Vagina (tissue), 2 donors: ENCODE measurements around the gene CDKN2B-AS1.

Experiments used
- POLR2A ChIP-seq, 2 donors: fragments of 450-650 bp; IDR thresholded peaks; one replicate each; pipeline ENCODE4 v1.6.1; 2017; ENCODE audit warnings: antibody characterized with exemption in 2 of 2, mild to moderate bottlenecking in 2 of 2, moderate library complexity in 2 of 2
- POLR2AphosphoS5 ChIP-seq, 2 donors: sonication (generic); formaldehyde crosslinking; IDR thresholded peaks; one replicate each; pipeline ENCODE4 v1.9.0; 2017; ENCODE audit warnings: antibody characterized with exemption in 2 of 2, mild to moderate bottlenecking in 2 of 2, low read depth in 1 of 2; ENCODE audit not compliant: insufficient read depth in 1 of 2
- TF ChIP-seq, protein P1 (sequence below), 3 experiments: fragments of 450-650 bp in 2 of 3; fragments of 200-600 bp in 1 of 3; sonication (generic) in 1 of 3; IDR thresholded peaks; one replicate each; pipeline ENCODE4 v1.5.1; 2017 to 2019; ENCODE audit warnings: antibody characterized with exemption in 3 of 3, mild to moderate bottlenecking in 2 of 3, moderate library complexity in 2 of 3

DNA sequence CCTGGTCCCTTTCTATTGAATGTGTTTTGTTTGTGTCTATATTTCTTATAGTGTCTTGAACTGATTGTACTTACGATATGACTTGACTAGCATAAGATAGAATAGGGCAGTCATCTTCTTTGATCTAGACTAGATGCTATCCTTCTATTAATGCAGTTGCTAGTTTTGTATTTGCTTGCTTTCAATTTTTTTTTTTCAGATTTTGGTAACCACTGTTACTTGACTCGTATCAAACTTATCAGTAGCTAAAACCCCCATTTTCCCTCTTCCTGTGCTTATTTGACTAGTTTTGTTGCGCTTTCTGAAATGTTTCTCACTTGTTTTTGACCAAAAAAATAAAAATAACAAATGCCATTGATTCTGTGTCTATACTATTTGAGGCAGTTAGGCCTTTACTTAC lies 83.5 kb downstream of the CDKN2B-AS1 start:
- TF ChIP-seq POLR2A (IDR thresholded peaks at IDR 0.05) (no peak), POLR2AphosphoS5 (IDR thresholded peaks at IDR 0.05; ENCODE audit: insufficient read depth in 1 of 2, low read depth in 1 of 2) (no peak)
- TF ChIP-seq, protein P1, sequence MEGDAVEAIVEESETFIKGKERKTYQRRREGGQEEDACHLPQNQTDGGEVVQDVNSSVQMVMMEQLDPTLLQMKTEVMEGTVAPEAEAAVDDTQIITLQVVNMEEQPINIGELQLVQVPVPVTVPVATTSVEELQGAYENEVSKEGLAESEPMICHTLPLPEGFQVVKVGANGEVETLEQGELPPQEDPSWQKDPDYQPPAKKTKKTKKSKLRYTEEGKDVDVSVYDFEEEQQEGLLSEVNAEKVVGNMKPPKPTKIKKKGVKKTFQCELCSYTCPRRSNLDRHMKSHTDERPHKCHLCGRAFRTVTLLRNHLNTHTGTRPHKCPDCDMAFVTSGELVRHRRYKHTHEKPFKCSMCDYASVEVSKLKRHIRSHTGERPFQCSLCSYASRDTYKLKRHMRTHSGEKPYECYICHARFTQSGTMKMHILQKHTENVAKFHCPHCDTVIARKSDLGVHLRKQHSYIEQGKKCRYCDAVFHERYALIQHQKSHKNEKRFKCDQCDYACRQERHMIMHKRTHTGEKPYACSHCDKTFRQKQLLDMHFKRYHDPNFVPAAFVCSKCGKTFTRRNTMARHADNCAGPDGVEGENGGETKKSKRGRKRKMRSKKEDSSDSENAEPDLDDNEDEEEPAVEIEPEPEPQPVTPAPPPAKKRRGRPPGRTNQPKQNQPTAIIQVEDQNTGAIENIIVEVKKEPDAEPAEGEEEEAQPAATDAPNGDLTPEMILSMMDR (IDR thresholded peaks at IDR 0.05): no peak
